Erythroblast (primary cell): Measurements from ENCODE around the gene MAG.

Experiments used
- GATA1 ChIP-seq: IDR thresholded peaks from 2 replicates; pipeline ENCODE4 v1.6.1; 2011; ENCODE audit warnings: low read depth, mild to moderate bottlenecking, control low read depth, low read length, moderate library complexity
- POLR2A ChIP-seq: IDR thresholded peaks from 2 replicates; pipeline ENCODE4 v1.6.1; 2011; ENCODE audit warnings: mild to moderate bottlenecking, low read length

GRCh38 chr19:35327642-35328041 lies 35.7 kb downstream of the MAG start:
- TF ChIP-seq POLR2A (no peak), GATA1 (no peak)
